PC-9 (cell line): ENCODE data around the gene CRPPA. TPM values are rescaled to one million over a fixed set of nuclear protein-coding genes. Genes with fewer than 3 reads are reported as not detected.

Experiments used
- Bru-seq: library from RNA; stranded (reverse); fragments of 400-500 nt; gene quantifications from one replicate; lab custom pipeline; 2021; lab: Mats Ljungman, UMichigan
- BruChase-seq, 2 experiments: library from RNA; stranded (reverse); fragments of 400-500 nt; gene quantifications; one replicate each; lab custom pipeline; 2021; lab: Mats Ljungman, UMichigan
- BruUV-seq: library from RNA; stranded (reverse); fragments of 400-500 nt; replicated peaks from 2 replicates; lab custom pipeline; 2021; lab: Mats Ljungman, UMichigan
- CTCF ChIA-PET: fragments of 300-600 bp; sonication (Branson Sonifier 250); formaldehyde crosslinking; loops from one replicate; lab custom pipeline; 2022; ENCODE audit warnings: antibody characterized with exemption; lab: Charles Lee
- POLR2A ChIA-PET: fragments of 300-600 bp; sonication (Branson Sonifier 250); formaldehyde crosslinking; loops from one replicate; lab custom pipeline; 2022; ENCODE audit warnings: antibody characterized with exemption; ENCODE audit not compliant: unreplicated experiment; lab: Charles Lee
- DNase-seq, 2 experiments: peaks; one replicate each; pipeline versions ENCODE4 v3.0.0 to v3.0.0-alpha.2; 2015 to 2022; ENCODE audit warnings: mixed read lengths in 1 of 2
- H2AFZ ChIP-seq: fragments of 200-600 bp; sonication (generic); 2 replicates; pipeline ENCODE4 v1.8.1; 2017; ENCODE audit warnings: antibody characterized with exemption
- H3F3A ChIP-seq: fragments of 200-600 bp; sonication (generic); 2 replicates; pipeline ENCODE4 v1.8.1; 2017; ENCODE audit warnings: antibody characterized with exemption, mild to moderate bottlenecking, low read depth; ENCODE audit not compliant: insufficient read depth
- H3K27ac ChIP-seq: fragments of 200-600 bp; sonication (generic); 2 replicates; pipeline ENCODE4 v1.6.1; 2016; ENCODE audit warnings: mixed run types
- H3K27me3 ChIP-seq: fragments of 200-600 bp; sonication (generic); 2 replicates; pipeline ENCODE4 v1.6.1; 2016; ENCODE audit warnings: low read depth, mixed run types; ENCODE audit not compliant: insufficient read depth
- H3K36me3 ChIP-seq: fragments of 200-600 bp; sonication (generic); 2 replicates; pipeline ENCODE4 v1.6.1; 2016; ENCODE audit warnings: low read depth, mixed run types
- H3K4me1 ChIP-seq: fragments of 200-600 bp; sonication (generic); replicated peaks from 2 replicates; pipeline ENCODE4 v1.6.1; 2016; ENCODE audit warnings: mixed run types; ENCODE audit not compliant: insufficient read depth
- H3K4me2 ChIP-seq: fragments of 200-600 bp; sonication (generic); 2 replicates; pipeline ENCODE4 v1.6.1; 2017; ENCODE audit warnings: mixed run types
- H3K4me3 ChIP-seq: fragments of 200-600 bp; sonication (generic); 2 replicates; pipeline ENCODE4 v1.6.1; 2016; ENCODE audit warnings: mixed run types
- H3K79me2 ChIP-seq: fragments of 200-600 bp; sonication (generic); 2 replicates; pipeline ENCODE4 v1.6.1; 2017; ENCODE audit warnings: low read depth, mixed run types
- H3K9me2 ChIP-seq: fragments of 200-600 bp; sonication (generic); 2 replicates; pipeline ENCODE4 v1.8.1; 2017; ENCODE audit warnings: mild to moderate bottlenecking; ENCODE audit not compliant: insufficient read depth
- H3K9me3 ChIP-seq: fragments of 200-600 bp; sonication (generic); 2 replicates; pipeline ENCODE4 v1.8.1; 2016; ENCODE audit warnings: low read depth; ENCODE audit not compliant: insufficient read depth
- H4K20me1 ChIP-seq: fragments of 200-600 bp; sonication (generic); 2 replicates; pipeline ENCODE4 v1.8.1; 2017; ENCODE audit not compliant: insufficient read depth
- EZH2 ChIP-seq: fragments of 200-600 bp; sonication (generic); IDR thresholded peaks from 2 replicates; pipeline ENCODE4 v1.8.0; 2017; ENCODE audit warnings: antibody characterized with exemption, low read depth
- intact Hi-C: fragments of 100-400 bp; cut with micrococcal nuclease; formaldehyde crosslinking; loops from one replicate; pipeline ENCODE4 v1.10.0; 2022; ENCODE audit not compliant: unreplicated experiment
- long read RNA-seq: library from polyadenylated mRNA; stranded (forward); transcript quantifications from one replicate; pipeline ENCODE4 v2.0.0, GENCODE V29; 2022
- total RNA-seq: library from RNA; stranded (reverse); gene quantifications from 2 replicates; pipeline ENCODE4 v1.2.3, GENCODE V29; 2021
- TF ChIP-seq, protein P1 (sequence below): fragments of 200-600 bp; sonication (generic); conservative IDR thresholded peaks from 2 replicates; pipeline ENCODE4 v1.6.1; 2017; ENCODE audit warnings: mixed run types, antibody characterized with exemption, mild to moderate bottlenecking, moderate library complexity

The CRPPA gene
- total RNA-seq (8.0 and 9.2 TPM in 2 replicates), Bru-seq, nascent RNA (percentile 72 among the genes with signal in this experiment), BruChase-seq, experiment 1, labeled RNA remaining after a 2-hour chase (percentile 82 among the genes with signal in this experiment), BruChase-seq, experiment 2, labeled RNA remaining after a 6-hour chase (percentile 70 among the genes with signal in this experiment)
- long read RNA-seq, full-length matches to known transcripts = 3 of 9 reads
- long read RNA-seq, partial matches to known transcripts = 0 of 9 reads
- long read RNA-seq, other reads (novel, unspliced or antisense) = 6 of 9 reads

DNA sequence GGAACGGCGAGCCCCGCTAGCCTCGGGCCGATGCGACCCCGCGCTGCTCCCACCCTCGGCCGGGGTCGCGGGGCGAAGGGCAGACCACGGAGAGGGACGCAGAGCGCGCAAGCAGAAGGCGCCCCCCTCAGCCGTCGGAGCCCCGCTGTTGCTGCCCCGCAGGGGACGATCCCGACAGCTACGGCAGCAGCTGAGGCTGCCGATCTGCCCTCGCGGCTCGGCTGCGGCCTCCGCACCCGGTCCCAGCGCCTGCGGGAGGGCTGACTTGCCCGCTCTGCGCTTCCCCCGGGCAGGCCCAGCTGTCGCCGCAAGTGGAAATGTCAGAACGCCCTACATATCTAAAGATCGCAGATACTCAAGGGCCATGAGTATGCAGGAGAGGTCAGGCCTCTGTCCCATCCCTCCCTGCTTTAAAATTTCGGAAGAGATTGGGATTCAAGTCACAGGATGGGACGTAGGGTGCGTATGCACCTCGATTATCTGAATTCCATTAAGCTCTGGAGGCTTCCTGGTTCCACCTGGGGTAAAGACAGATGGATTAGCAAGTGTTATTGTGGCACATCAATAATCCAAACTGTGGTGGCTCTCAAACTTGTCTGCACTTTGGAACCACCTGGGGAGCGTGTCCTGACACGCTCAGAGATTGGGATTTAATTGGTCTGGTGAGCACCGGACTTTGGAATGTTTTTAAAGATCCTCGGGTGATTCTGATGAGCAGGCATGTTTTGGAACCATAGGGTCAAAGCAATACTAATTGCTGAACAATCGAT lies at the start of gene CRPPA:
CRPPA (minus strand) TSS at position 206 of the 770 bp plus-strand sequence. CDS start 216 bp downstream, outside the sequence.
- DNase-seq = peak; percentile 56 to 81
- intact Hi-C loops = loop anchor here (2.0 to 5.0 kb wide), 3 partner anchors 143 to 496 kb away; partner anchors contain the start of genes ANKMY2 and BZW2

DNA sequence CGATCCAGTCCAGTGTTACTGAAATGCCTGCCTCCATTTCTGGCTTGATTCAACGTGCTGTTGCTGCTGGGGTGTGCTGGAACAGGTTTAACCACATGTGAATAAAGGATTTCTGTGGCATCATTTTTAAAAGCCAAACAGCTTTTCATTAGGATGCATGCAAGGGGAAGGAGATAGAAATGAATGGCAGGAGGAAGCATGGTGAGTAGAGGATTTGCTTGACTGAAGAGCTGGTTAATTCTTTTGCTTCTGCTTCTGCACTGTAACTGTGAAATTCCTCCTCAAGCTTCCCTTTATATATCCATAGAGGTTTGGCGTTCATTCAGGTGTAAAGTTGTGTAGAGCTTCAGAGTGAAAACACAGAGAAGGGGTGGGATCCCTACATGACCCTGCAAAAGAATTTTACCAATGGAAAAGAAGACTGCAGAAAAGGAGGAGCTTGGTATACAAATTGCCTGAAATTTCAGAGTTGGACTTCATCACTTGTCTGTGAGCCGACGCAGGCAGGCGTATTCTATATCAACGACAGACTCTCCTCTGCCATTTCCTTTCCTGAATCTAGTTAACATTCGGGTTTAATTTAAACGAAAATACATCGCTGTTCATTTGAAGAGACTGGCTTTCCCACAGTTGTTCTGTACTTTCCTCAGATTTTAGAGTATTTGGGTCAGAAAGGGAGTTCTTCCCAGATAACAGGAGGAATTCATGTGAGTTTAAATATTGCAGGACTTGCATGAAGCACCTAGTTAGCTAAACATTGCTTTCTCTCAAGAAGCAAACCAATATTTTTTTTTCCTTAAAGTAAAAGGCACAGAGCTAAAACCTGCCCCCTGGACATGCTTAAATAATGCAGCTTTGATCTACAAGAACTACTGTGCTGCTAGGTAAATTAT lies 44.4 kb upstream of the CRPPA start, which contains the start of gene SOSTDC1:
SOSTDC1 (minus strand) TSS at position 270 of the 893 bp plus-strand sequence; CDS start at position 200, 70 bp downstream.
- Histone ChIP-seq H3K4me1 (no peaks in the 10 kb centered on the region), H3F3A (no peaks in the 10 kb centered on the region), H3K4me2 (no peak within 1 kb of the TSS), H3K9me3 (no peaks in the 10 kb centered on the region), H4K20me1 (no peaks in the 10 kb centered on the region), H3K27ac (no peak within 1 kb of the TSS), H3K4me3 (no peak within 1 kb of the TSS), H3K79me2 (no peaks in the 10 kb centered on the region), H3K36me3 (no peaks in the 10 kb centered on the region), H2AFZ (no peak within 1 kb of the TSS), H3K9me2 (no peaks in the 10 kb centered on the region; the same call in 1 of the 2 replicates), H3K27me3 (no peaks in the 10 kb centered on the region)
- ChIA-PET CTCF (no interaction called here), POLR2A (interaction anchor here (0.6 kb wide), 2 partner anchors 235 to 592 kb away, joined by 4 read pairs; no protein-coding TSS in a partner anchor)
- intact Hi-C loops = no loop called here
- no peak for DNase-seq
- BruUV-seq = no TSS peak
- no peak for TF ChIP-seq EZH2
- TF ChIP-seq, protein P1, sequence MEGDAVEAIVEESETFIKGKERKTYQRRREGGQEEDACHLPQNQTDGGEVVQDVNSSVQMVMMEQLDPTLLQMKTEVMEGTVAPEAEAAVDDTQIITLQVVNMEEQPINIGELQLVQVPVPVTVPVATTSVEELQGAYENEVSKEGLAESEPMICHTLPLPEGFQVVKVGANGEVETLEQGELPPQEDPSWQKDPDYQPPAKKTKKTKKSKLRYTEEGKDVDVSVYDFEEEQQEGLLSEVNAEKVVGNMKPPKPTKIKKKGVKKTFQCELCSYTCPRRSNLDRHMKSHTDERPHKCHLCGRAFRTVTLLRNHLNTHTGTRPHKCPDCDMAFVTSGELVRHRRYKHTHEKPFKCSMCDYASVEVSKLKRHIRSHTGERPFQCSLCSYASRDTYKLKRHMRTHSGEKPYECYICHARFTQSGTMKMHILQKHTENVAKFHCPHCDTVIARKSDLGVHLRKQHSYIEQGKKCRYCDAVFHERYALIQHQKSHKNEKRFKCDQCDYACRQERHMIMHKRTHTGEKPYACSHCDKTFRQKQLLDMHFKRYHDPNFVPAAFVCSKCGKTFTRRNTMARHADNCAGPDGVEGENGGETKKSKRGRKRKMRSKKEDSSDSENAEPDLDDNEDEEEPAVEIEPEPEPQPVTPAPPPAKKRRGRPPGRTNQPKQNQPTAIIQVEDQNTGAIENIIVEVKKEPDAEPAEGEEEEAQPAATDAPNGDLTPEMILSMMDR = no peak

More for the DNA sequence above, at the start of gene CRPPA:
- no peaks in the 10 kb centered on the region for H3K9me2 ChIP-seq
- no peaks in the 10 kb centered on the region for H3K36me3 ChIP-seq
- H3K9me3 ChIP-seq = 0 out of 2 replicates have a peak, but pooled peaks cover 11% of the 10 kb centered on the region
- CTCF ChIA-PET = interaction anchor here (0.6 to 1.8 kb wide), 3 partner anchors 143 to 298 kb away, joined by 4 to 6 read pairs (median 4); no protein-coding TSS in a partner anchor
- H3K4me3 ChIP-seq = peak within 1 kb of the TSS; percentile 68
- BruUV-seq = no TSS peak
- H3K4me2 ChIP-seq = peak within 1 kb of the TSS; percentile 90
- peaks cover 49% of the 10 kb centered on the region for H3K4me1 ChIP-seq
- H3K79me2 ChIP-seq = no peaks in the 10 kb centered on the region; the same call in none of the 2 replicates
- POLR2A ChIA-PET = interaction anchor here (0.5 to 2.8 kb wide), 10 partner anchors 33 to 1352 kb away, joined by 3 to 39 read pairs (median 6); no protein-coding TSS in a partner anchor
- peak within 1 kb of the TSS; percentile 89 for H3K27ac ChIP-seq
- no peak for TF ChIP-seq EZH2
- TF ChIP-seq, protein P1 = 0 out of 2 replicates have a peak, but pooled peaks have one; percentile 15
- H2AFZ ChIP-seq = peak within 1 kb of the TSS; percentile 85
- peaks cover 44% of the 10 kb centered on the region for H3F3A ChIP-seq
- no peaks in the 10 kb centered on the region for H4K20me1 ChIP-seq
- H3K27me3 ChIP-seq = no peaks in the 10 kb centered on the region
